Heart left ventricle (tissue), 16 donors: Measurements from ENCODE around the gene PTPRM. TPM values are rescaled to one million over a fixed set of nuclear protein-coding genes. Genes with fewer than 3 reads are reported as not detected.
A peak's percentile ranks its signal among the peaks of the same experiment; 100 is the strongest.

Experiments
- ATAC-seq, 4 donors: fragments of 200-7000 bp; cut with Tn5 transposase; one replicate each; pipeline ENCODE4 v1.9.1; 2020 to 2022; ENCODE audit warnings: moderate library complexity in 4 of 4, mild to moderate bottlenecking in 3 of 4, moderate number of reproducible peaks in 1 of 4
- DNase-seq, 5 donors: peaks; one replicate each; pipeline ENCODE4 v3.0.0-alpha.2; 2020
- H3K27ac ChIP-seq, 12 donors: fragments of 200-600 bp; sonication (generic) in 4 of 12; one replicate each; pipeline versions ENCODE4 v1.5.0 to v1.8.0; 2016 to 2022; ENCODE audit warnings: mild to moderate bottlenecking in 2 of 12
- H3K27me3 ChIP-seq, 9 donors: fragments of 200-600 bp; sonication (generic) in 2 of 9; one replicate each; pipeline versions ENCODE4 v1.5.1 to v1.8.0; 2016 to 2022; ENCODE audit warnings: mild to moderate bottlenecking in 3 of 9
- H3K36me3 ChIP-seq, 9 donors: fragments of 200-600 bp; sonication (generic) in 2 of 9; one replicate each; pipeline versions ENCODE4 v1.5.0 to v1.8.0; 2018 to 2022; ENCODE audit warnings: mild to moderate bottlenecking in 2 of 9
- H3K4me1 ChIP-seq, 12 donors: fragments of 200-600 bp; sonication (generic) in 4 of 12; one replicate each; pipeline versions ENCODE4 v1.5.0 to v1.8.0; 2016 to 2022; ENCODE audit warnings: mild to moderate bottlenecking in 3 of 12
- H3K4me3 ChIP-seq, 12 donors: fragments of 200-600 bp; sonication (generic) in 4 of 12; one replicate each; pipeline versions ENCODE4 v1.5.0 to v1.8.0; 2017 to 2022; ENCODE audit warnings: mild to moderate bottlenecking in 9 of 12, moderate library complexity in 4 of 12
- H3K9me3 ChIP-seq, 12 donors: fragments of 200-600 bp; sonication (generic) in 4 of 12; one replicate each; pipeline versions ENCODE4 v1.5.0 to v1.8.0; 2016 to 2022; ENCODE audit warnings: mild to moderate bottlenecking in 1 of 12
- POLR2A ChIP-seq, 2 donors: fragments of 450-650 bp; IDR thresholded peaks; one replicate each; pipeline ENCODE4 v1.6.1; 2017; ENCODE audit warnings: antibody characterized with exemption in 2 of 2, mild to moderate bottlenecking in 2 of 2, moderate library complexity in 2 of 2
- WGBS, 4 donors: extraction: QIAGEN DNeasy Blood & Tissue Kit in 2 of 4; methylation state at CpG; one replicate each; pipeline versions ENCODE4 v1.1.5 to v1.1.7; 2013 to 2018; 5-methylcytosine and 5-hydroxymethylcytosine counted together
- intact Hi-C, 10 donors: fragments of 100-400 bp; cut with DNase I; formaldehyde crosslinking; loops; one replicate each; pipeline versions ENCODE4 v1.11.1 to v1.14.2; 2022
- polyA plus RNA-seq, 2 donors: library from polyadenylated mRNA; stranded (reverse); fragments of 200-250 nt; gene quantifications; one replicate each; pipeline ENCODE4 v1.2.3, GENCODE V29; 2013
- total RNA-seq, 9 donors: library from RNA; depleted of rRNA in 2 of 9; stranded (reverse); fragments of >200 nt in 2 of 9; fragmentation: NEBNext Ultra II Directional in 3 of 9; extraction: Animal tissue kit (Norgen Biotek cat#: 25700) in 3 of 9; gene quantifications; one replicate each; pipeline versions ENCODE4 v1.1.0 to v1.2.4, GENCODE V29; 2016 to 2023
- TF ChIP-seq, protein P1 (sequence below), 12 donors: fragments of 200-600 bp; sonication (generic) in 4 of 12; IDR thresholded peaks; one replicate each; pipeline versions ENCODE4 v1.5.0 to v1.8.0; 2018 to 2022; ENCODE audit warnings: antibody characterized with exemption in 12 of 12, mild to moderate bottlenecking in 5 of 12
- donor health status: ischemic (EF 13 %, LVEDD 7.1; RV severe dilation, severe dysfunction).
- donor health status: healthy with polysubstance abuse.
- donor health status: DM: no; HTN: yes; CAD: no.
- donor health status: DM: no; HTN: no; CAD: no.
- donor health status: ischemic (EF 25% LVEDD 6.9; RV normal size, moderate dysfunction).
- donor health status: ischemic (EF 25% LVEDD 5.7; RV mildly dilated, moderate dysfunction).
- donor health status: healthy.
- donor health status: DM: yes; HTN: yes; CAD: no.
- donor health status: ischemic (EF 35%, LVEDD 5.7; RV mildly dilated, moderate dysfunction).
- donor health status: nonischemic (EF 11% LVEDD 7.7; RV severe dilation, severe dysfunction).
- donor health status: DM: yes; HTN: yes; CAD: no.
- donor health status: PGD.
- donor health status: ischemic (EF 29% LVEDD 5.4; RV normal size, mild dysfunction).
- donor health status: nonischemic (EF 23%, LVEDD 6.1; RV moderate dilation, normal function).

Gene PTPRM
- total and polyA plus RNA-seq, 11 donors: 93.8 to 186 (median 123) TPM

DNA sequence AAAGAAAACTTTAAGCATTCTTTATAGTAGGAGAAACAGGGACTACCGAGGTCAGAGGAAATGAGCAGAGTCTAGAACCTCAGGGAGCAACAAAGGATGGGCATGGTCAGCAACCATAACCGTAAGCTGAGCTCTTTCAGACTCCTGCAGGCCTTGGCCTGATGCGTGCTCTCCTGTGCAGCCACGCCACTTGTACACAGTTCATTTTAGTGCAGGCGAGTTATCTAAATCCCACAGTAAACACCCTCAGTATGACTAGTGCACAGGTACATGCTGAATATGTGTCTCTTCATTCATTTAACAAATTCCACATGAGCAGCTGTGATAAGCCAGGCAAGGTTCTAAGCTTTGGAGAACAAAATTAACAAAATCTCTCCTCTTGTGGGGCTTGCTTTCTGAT lies 640.9 kb downstream of the PTPRM start:
- intact Hi-C loops: no loop called here
- ATAC-seq (no peak), DNase-seq (no peak)
- 94 to 97% (median 95%) methylated on average over 5 of the region's 5 CpGs for WGBS, 4 donors
- no peaks in the 10 kb centered on the region for H3K27me3 ChIP-seq
- no peak overlapping the region for H3K27ac ChIP-seq
- TF ChIP-seq POLR2A (IDR thresholded peaks at IDR 0.05): no peak
- H3K9me3 ChIP-seq: no peaks in the 10 kb centered on the region
- H3K4me3 ChIP-seq: no peak overlapping the region
- peaks cover 0 to 4% (median 0%) of the 10 kb centered on the region in 9 donors for H3K36me3 ChIP-seq
- peaks cover 0 to 7% (median 0%) of the 10 kb centered on the region in 12 donors for H3K4me1 ChIP-seq

DNA sequence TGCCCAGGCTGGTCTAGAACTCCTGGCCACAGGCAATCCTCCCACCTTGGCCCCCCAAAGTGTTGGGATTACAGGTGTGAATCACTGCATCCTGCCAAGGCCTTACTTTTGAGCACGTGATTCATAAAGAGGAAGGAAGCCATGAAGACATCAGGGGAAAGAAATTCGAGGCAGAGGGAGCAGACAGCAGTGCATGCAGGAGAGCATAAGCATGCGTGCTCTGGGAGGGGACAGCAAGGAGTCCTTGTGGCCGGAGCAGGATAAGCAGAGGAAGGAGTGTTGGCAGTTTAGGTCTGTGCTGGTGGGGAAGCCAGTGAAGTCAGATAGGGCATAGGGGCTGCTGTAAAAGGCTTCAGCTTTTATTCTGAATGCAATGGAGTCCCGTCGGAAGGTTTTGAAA lies 641.6 kb downstream of the PTPRM start:
- intact Hi-C loops: no loop called here
- ATAC-seq (no peak), DNase-seq (no peak)
- peaks cover 0 to 14% (median 0%) of the 10 kb centered on the region in 12 donors for H3K4me1 ChIP-seq
- no peak for TF ChIP-seq POLR2A (IDR thresholded peaks at IDR 0.05)
- TF ChIP-seq, protein P1, sequence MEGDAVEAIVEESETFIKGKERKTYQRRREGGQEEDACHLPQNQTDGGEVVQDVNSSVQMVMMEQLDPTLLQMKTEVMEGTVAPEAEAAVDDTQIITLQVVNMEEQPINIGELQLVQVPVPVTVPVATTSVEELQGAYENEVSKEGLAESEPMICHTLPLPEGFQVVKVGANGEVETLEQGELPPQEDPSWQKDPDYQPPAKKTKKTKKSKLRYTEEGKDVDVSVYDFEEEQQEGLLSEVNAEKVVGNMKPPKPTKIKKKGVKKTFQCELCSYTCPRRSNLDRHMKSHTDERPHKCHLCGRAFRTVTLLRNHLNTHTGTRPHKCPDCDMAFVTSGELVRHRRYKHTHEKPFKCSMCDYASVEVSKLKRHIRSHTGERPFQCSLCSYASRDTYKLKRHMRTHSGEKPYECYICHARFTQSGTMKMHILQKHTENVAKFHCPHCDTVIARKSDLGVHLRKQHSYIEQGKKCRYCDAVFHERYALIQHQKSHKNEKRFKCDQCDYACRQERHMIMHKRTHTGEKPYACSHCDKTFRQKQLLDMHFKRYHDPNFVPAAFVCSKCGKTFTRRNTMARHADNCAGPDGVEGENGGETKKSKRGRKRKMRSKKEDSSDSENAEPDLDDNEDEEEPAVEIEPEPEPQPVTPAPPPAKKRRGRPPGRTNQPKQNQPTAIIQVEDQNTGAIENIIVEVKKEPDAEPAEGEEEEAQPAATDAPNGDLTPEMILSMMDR (IDR thresholded peaks at IDR 0.05): no peak
- H3K27me3 ChIP-seq: no peaks in the 10 kb centered on the region
- H3K9me3 ChIP-seq: no peaks in the 10 kb centered on the region
- no peak overlapping the region for H3K27ac ChIP-seq
- no peak overlapping the region for H3K4me3 ChIP-seq
- 65 to 78% (median 67%) methylated on average over 6 of the region's 6 CpGs for WGBS, 4 donors
- peaks cover 0 to 8% (median 0%) of the 10 kb centered on the region in 9 donors for H3K36me3 ChIP-seq

DNA sequence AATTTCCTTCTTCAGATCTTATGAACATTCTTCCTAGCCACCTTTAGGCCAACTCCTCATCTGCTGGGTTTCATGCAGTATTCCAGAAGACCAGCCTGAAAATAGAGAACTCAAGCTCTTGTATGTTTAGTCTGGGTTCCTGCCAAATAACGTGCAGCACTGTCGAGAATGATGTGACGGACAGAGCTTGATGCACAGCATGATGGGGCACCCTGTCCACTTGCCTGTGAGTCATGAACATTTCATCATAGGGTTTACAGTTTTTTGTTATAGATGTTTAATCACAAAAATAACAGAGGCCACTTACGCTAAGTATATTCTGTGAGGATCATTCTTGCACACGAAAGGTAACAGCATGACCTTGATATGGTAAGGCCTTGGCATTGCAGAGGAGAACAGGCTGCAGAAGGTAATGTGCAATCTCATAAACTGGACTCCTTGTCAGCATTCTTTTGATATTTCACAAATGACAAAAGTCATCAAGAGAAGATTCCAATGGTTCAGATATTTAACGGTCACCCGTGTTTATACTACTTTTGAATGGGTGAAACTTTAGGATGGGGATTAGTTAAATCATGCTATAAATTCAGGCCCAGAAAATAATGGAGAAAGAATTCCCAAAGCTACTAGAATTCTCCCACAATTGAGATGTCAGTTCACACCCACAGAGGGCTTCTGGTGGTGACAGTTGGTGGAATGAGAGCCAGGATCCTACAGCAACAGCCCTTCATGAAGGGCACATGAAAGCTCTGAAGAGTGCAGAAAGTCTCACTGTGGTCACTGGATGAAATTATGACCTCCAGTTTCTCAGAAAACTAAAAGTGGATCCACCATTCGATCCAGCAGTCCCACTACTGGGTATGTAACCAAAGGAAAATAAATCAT lies 646.0 kb downstream of the PTPRM start:
- WGBS, 4 donors: 41 to 53% (median 47%) methylated on average over 8 of the region's 8 CpGs
- H3K27ac ChIP-seq: peak overlapping the region in 4 of 12 donors; percentile 1 to 41 (median 8)

DNA sequence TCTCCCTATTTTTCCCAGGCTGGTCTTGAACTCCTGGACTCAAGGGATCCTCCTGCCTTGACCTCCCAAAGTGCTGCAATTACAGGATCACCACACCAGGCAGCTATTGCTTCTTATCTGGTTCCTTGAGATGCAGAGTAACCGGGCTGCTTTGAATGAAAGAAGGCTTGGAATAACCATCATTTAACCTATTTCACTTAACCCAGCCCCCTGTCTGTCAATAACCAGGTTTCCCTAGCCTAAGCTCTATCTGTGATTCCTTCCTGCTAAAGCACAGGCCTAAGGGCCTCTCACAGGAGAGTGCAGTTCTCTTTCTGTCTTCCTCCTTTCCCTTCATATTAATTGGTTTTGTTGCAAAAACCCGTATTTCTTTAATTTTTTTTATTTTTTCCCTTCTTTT lies 648.6 kb downstream of the PTPRM start:
- H3K36me3 ChIP-seq: peaks cover 0 to 13% (median 0%) of the 10 kb centered on the region in 9 donors
- H3K27me3 ChIP-seq: no peaks in the 10 kb centered on the region
- H3K4me3 ChIP-seq: no peak overlapping the region
- TF ChIP-seq, protein P1 (IDR thresholded peaks at IDR 0.05): no peak
- no peak for TF ChIP-seq POLR2A (IDR thresholded peaks at IDR 0.05)
- no peak overlapping the region for H3K27ac ChIP-seq
- ATAC-seq: no peak
- intact Hi-C loops: loop anchor here in 1 of 10 donors (5.0 kb wide), 1 partner anchor 267 kb away; no protein-coding TSS in a partner anchor
- H3K4me1 ChIP-seq: peaks cover 0 to 26% (median 4%) of the 10 kb centered on the region in 12 donors
- DNase-seq: no peak
- WGBS, 4 donors: 91 to 95% (median 94%) methylated on average over 2 of the region's 2 CpGs
- no peaks in the 10 kb centered on the region for H3K9me3 ChIP-seq

More for the DNA sequence above, 646.0 kb downstream of the PTPRM start:
- DNase-seq: no peak
- H3K4me3 ChIP-seq: no peak overlapping the region
- H3K4me1 ChIP-seq: peaks cover 0 to 17% (median 0%) of the 10 kb centered on the region in 12 donors
- H3K36me3 ChIP-seq: peaks cover 0 to 12% (median 0%) of the 10 kb centered on the region in 9 donors
- peak in 3 of 4 donors; percentile 63 to 75 (median 68) for ATAC-seq
- intact Hi-C loops: no loop called here
- TF ChIP-seq, protein P1 (IDR thresholded peaks at IDR 0.05): no peak
- TF ChIP-seq POLR2A (IDR thresholded peaks at IDR 0.05): no peak
- no peaks in the 10 kb centered on the region for H3K9me3 ChIP-seq
- H3K27me3 ChIP-seq: no peaks in the 10 kb centered on the region
